HepG2 (cell line): ENCODE results near the gene PKP3. TPM values are rescaled to one million over a fixed set of nuclear protein-coding genes. Genes with fewer than 3 reads are reported as not detected.

ENCODE experiments used
- CAMTA2 ChIP-seq: sonication (generic); formaldehyde crosslinking; IDR thresholded peaks from 2 replicates; pipeline ENCODE4 v1.4.0; 2020; ENCODE audit warnings: mild to moderate bottlenecking, missing genetic modification reagents, borderline replicate concordance
- GABPA ChIP-seq, 2 experiments: IDR thresholded peaks; 2 replicates each; pipeline ENCODE4 v1.6.1; 2011 to 2016; ENCODE audit warnings: low read depth in 2 of 2, low read length in 1 of 2, missing biosample characterization in 1 of 2, missing genetic modification characterization in 1 of 2
- HMGXB4 ChIP-seq, 2 experiments: sonication (generic) in 1 of 2; formaldehyde crosslinking in 1 of 2; IDR thresholded peaks; 2 replicates each; pipeline versions ENCODE4 v1.4.0 to v1.6.1; 2018 to 2020; ENCODE audit warnings: missing genetic modification reagents in 2 of 2, borderline replicate concordance in 1 of 2, low read depth in 1 of 2, mild to moderate bottlenecking in 1 of 2, missing biosample characterization in 1 of 2
- JARID2 ChIP-seq: sonication (generic); formaldehyde crosslinking; IDR thresholded peaks from 2 replicates; pipeline ENCODE4 v1.8.1; 2023; ENCODE audit warnings: missing genetic modification reagents, inconsistent platforms; ENCODE audit not compliant: insufficient replicate concordance
- KAT8 ChIP-seq: IDR thresholded peaks from 2 replicates; pipeline ENCODE4 v1.6.1; 2016; ENCODE audit warnings: missing genetic modification reagents, missing compliant biosample characterization
- MAZ ChIP-seq, 2 experiments: sonication (generic) in 1 of 2; formaldehyde crosslinking in 1 of 2; IDR thresholded peaks; 2 replicates each; pipeline versions ENCODE4 v1.5.0 to v1.6.1; 2012 to 2020; ENCODE audit warnings: low read depth in 2 of 2, mild to moderate bottlenecking in 2 of 2, borderline replicate concordance in 1 of 2, improper control_type of control experiment in 1 of 2, low read length in 1 of 2, missing genetic modification reagents in 1 of 2, moderate library complexity in 1 of 2
- MXD4 ChIP-seq: IDR thresholded peaks from 2 replicates; pipeline ENCODE4 v1.6.1; 2016; ENCODE audit warnings: mild to moderate bottlenecking, missing biosample characterization, missing genetic modification reagents
- NR1H2 ChIP-seq: sonication (generic); formaldehyde crosslinking; IDR thresholded peaks from 2 replicates; pipeline ENCODE4 v1.8.1; 2022; ENCODE audit warnings: low read depth, missing genetic modification reagents, borderline replicate concordance
- PHF8 ChIP-seq: sonication (generic); formaldehyde crosslinking; IDR thresholded peaks from 2 replicates; pipeline ENCODE4 v1.5.0; 2020; ENCODE audit warnings: missing genetic modification reagents
- REL ChIP-seq: sonication (generic); formaldehyde crosslinking; conservative IDR thresholded peaks from 2 replicates; pipeline ENCODE4 v1.8.0; 2022; ENCODE audit warnings: mild to moderate bottlenecking, missing genetic modification reagents, moderate library complexity
- SAP130 ChIP-seq: IDR thresholded peaks from 2 replicates; pipeline ENCODE4 v1.6.1; 2016; ENCODE audit warnings: low read depth
- SMARCE1 ChIP-seq: fragments of 450-650 bp; IDR thresholded peaks from 2 replicates; pipeline ENCODE4 v1.6.1; 2017; ENCODE audit warnings: borderline replicate concordance
- SOX6 ChIP-seq, 2 experiments: fragments of 450-650 bp in 1 of 2; sonication (generic) in 1 of 2; formaldehyde crosslinking in 1 of 2; IDR thresholded peaks; 2 replicates each; pipeline versions ENCODE4 v1.4.0 to v1.6.1; 2017 to 2020; ENCODE audit warnings: antibody characterized with exemption in 1 of 2, mild to moderate bottlenecking in 1 of 2, missing genetic modification reagents in 1 of 2
- TBL1XR1 ChIP-seq: fragments of 150-350 bp; IDR thresholded peaks from 2 replicates; pipeline ENCODE4 v1.6.1; 2014; ENCODE audit warnings: borderline replicate concordance, low read length; ENCODE audit not compliant: partially characterized antibody
- ZBTB42 ChIP-seq: sonication (generic); formaldehyde crosslinking; IDR thresholded peaks from 2 replicates; pipeline ENCODE4 v1.5.0; 2020; ENCODE audit warnings: mild to moderate bottlenecking, missing genetic modification reagents
- ZFX ChIP-seq: sonication (generic); formaldehyde crosslinking; IDR thresholded peaks from 2 replicates; pipeline ENCODE4 v1.4.0; 2020; ENCODE audit warnings: mild to moderate bottlenecking, low read depth, missing genetic modification reagents, moderate library complexity
- ZNF598 ChIP-seq: sonication (generic); formaldehyde crosslinking; IDR thresholded peaks from 2 replicates; pipeline ENCODE4 v1.5.1; 2020; ENCODE audit warnings: mild to moderate bottlenecking, missing genetic modification reagents, borderline replicate concordance
- ZNF768 ChIP-seq: sonication (generic); formaldehyde crosslinking; IDR thresholded peaks from 2 replicates; pipeline ENCODE4 v1.4.0; 2020; ENCODE audit warnings: missing genetic modification reagents
- polyA plus RNA-seq, 8 experiments: library from polyadenylated mRNA; depleted of rRNA in 3 of 8; stranded (reverse) in 7 of 8; unstranded in 1 of 8; fragments of >200 nt; fragmentation: Illumina TruSeq in 4 of 8; extraction: Trizol in 4 of 8; gene quantifications; 2 replicates each; pipeline versions ENCODE4 v1.2.1 to v1.2.3, GENCODE V29; 2011 to 2016; ENCODE audit warnings: low read depth in 4 of 8, missing spikeins in 1 of 8, mixed read lengths in 1 of 8; ENCODE audit not compliant: insufficient read depth in 1 of 8
- total RNA-seq, 5 experiments: library from RNA; depleted of rRNA; stranded (reverse); fragments of >200 nt; fragmentation: Illumina TruSeq; extraction: Trizol; gene quantifications; 2 replicates each; pipeline ENCODE4 v1.2.3, GENCODE V29; 2016; ENCODE audit warnings: low read depth in 1 of 5
- TF ChIP-seq, protein P1 (sequence below): sonication (generic); formaldehyde crosslinking; IDR thresholded peaks from 2 replicates; pipeline ENCODE4 v1.8.0; 2022; ENCODE audit warnings: low read depth, missing genetic modification reagents
- TF ChIP-seq, protein P2 (sequence below): sonication (generic); formaldehyde crosslinking; IDR thresholded peaks from 2 replicates; pipeline ENCODE4 v1.5.1; 2020; ENCODE audit warnings: missing genetic modification reagents, mild to moderate bottlenecking, borderline replicate concordance

PKP3 gene
- total and polyA plus RNA-seq, 2 of the 13 experiments (the other 11 are each of a cell fraction or from before 2014, with no cell fraction given), result 18.0 to 28.7 TPM

- TF ChIP-seq SOX6 (IDR thresholded peaks at IDR 0.05), result no peak
- peak; percentile 73 for TF ChIP-seq SOX6 (CRISPR knock-in tag; IDR thresholded peaks at IDR 0.05)
- peak; percentile 80 for TF ChIP-seq MXD4 (CRISPR knock-in tag)
- peak; percentile 51 for TF ChIP-seq GABPA (IDR thresholded peaks at IDR 0.05; ENCODE audit: low read depth, low read length)
- peak; percentile 43; the same call in 1 of the 2 replicates for TF ChIP-seq GABPA (CRISPR knock-in tag; IDR thresholded peaks at IDR 0.05; ENCODE audit: low read depth)
- TF ChIP-seq, protein P1, sequence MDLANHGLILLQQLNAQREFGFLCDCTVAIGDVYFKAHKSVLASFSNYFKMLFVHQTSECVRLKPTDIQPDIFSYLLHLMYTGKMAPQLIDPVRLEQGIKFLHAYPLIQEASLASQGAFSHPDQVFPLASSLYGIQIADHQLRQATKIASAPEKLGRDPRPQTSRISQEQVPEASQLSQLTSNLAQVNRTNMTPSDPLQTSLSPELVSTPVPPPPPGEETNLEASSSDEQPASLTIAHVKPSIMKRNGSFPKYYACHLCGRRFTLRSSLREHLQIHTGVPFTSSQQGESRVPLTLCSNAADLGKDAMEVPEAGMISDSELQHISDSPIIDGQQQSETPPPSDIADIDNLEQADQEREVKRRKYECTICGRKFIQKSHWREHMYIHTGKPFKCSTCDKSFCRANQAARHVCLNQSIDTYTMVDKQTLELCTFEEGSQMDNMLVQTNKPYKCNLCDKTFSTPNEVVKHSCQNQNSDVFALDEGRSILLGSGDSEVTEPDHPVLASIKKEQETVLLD, result peak; percentile 95
- peak; percentile 83 for TF ChIP-seq ZFX (CRISPR knock-in tag)
- TF ChIP-seq NR1H2 (CRISPR knock-in tag), result 0 out of 2 replicates have a peak, but pooled peaks have one; percentile 58
- TF ChIP-seq CAMTA2 (CRISPR knock-in tag), result no peak
- TF ChIP-seq MAZ (IDR thresholded peaks at IDR 0.05; ENCODE audit: borderline replicate concordance, low read depth, low read length), result no peak; the same call in 1 of the 2 replicates
- peak; percentile 92 for TF ChIP-seq MAZ (CRISPR knock-in tag; IDR thresholded peaks at IDR 0.05; ENCODE audit: low read depth)
- peak; percentile 81 for TF ChIP-seq ZNF598 (CRISPR knock-in tag)
- peak; percentile 73 for TF ChIP-seq SAP130 (CRISPR knock-in tag)
- TF ChIP-seq PHF8, result peak; percentile 67
- TF ChIP-seq ZNF768 (CRISPR knock-in tag), result 0 out of 2 replicates have a peak, but pooled peaks have one; percentile 38
- TF ChIP-seq REL (CRISPR knock-in tag), result 0 out of 2 replicates have a peak, but pooled peaks have one; percentile 46
- peak; percentile 63 to 65; a peak in 3 of 4 replicates for TF ChIP-seq HMGXB4 (CRISPR knock-in tag; IDR thresholded peaks at IDR 0.05; ENCODE audit: borderline replicate concordance in 1 of 2, low read depth in 1 of 2)
- TF ChIP-seq ZBTB42 (CRISPR knock-in tag), result 0 out of 2 replicates have a peak, but pooled peaks have one; percentile 38
- TF ChIP-seq JARID2 (CRISPR knock-in tag), result no peak
- TF ChIP-seq KAT8 (CRISPR knock-in tag), result peak; percentile 22; the same call in 1 of the 2 replicates
- TF ChIP-seq, protein P2, sequence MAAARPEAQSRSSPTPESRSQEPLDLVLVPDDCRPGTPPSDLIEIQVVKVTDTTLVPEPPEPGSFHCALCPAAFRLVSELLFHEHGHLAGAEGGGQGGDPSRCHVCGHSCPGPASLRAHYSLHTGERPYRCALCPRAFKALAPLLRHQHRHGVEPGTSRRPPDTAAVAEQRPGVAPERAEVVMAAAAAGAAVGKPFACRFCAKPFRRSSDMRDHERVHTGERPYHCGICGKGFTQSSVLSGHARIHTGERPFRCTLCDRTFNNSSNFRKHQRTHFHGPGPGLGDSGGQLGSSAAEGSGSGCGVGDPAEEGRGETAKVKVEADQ (CRISPR knock-in tag), result peak; percentile 80; the same call in 1 of the 2 replicates
- no peak for TF ChIP-seq TBL1XR1
- no peak for TF ChIP-seq SMARCE1
Observed at GRCh38 chr11:355581-356458, 38.2 kb upstream of the PKP3 start (continued).
